Right lobe of liver (tissue), 6 donors: Measurements from ENCODE around the gene ACSL3. TPM values are rescaled to one million over a fixed set of nuclear protein-coding genes. Genes with fewer than 3 reads are reported as not detected.

Experiments used
- ATAC-seq, 4 donors: fragments of 200-7000 bp; cut with Tn5 transposase; one replicate each; pipeline ENCODE4 v1.9.1; 2020; ENCODE audit warnings: mild to moderate bottlenecking in 4 of 4, moderate library complexity in 4 of 4
- DNase-seq, 3 donors: peaks; one replicate each; pipeline ENCODE4 v3.0.0-alpha.2; 2020
- H3K27ac ChIP-seq, 3 donors: fragments of 200-600 bp; one replicate each; pipeline ENCODE4 v1.8.0; 2022
- H3K27me3 ChIP-seq, 2 donors: fragments of 200-600 bp; one replicate each; pipeline ENCODE4 v1.8.0; 2022
- H3K36me3 ChIP-seq, 4 donors: fragments of 200-600 bp; sonication (generic) in 1 of 4; one replicate each; pipeline versions ENCODE4 v1.5.1 to v1.8.0; 2017 to 2022; ENCODE audit warnings: control low read depth in 1 of 4
- H3K4me1 ChIP-seq, 4 donors: fragments of 200-600 bp; sonication (generic) in 1 of 4; one replicate each; pipeline versions ENCODE4 v1.5.1 to v1.8.0; 2017 to 2022; ENCODE audit warnings: control low read depth in 1 of 4
- H3K4me3 ChIP-seq, 3 donors: fragments of 200-600 bp; one replicate each; pipeline ENCODE4 v1.8.0; 2022
- H3K9me3 ChIP-seq, 4 donors: fragments of 200-600 bp; sonication (generic) in 1 of 4; one replicate each; pipeline versions ENCODE4 v1.5.1 to v1.8.0; 2017 to 2022; ENCODE audit warnings: control low read depth in 1 of 4
- CTCF ChIP-seq, 4 donors: fragments of 200-600 bp in 3 of 4; fragments of 450-650 bp in 1 of 4; IDR thresholded peaks; one replicate each; pipeline versions ENCODE4 v1.5.1 to v1.8.0; 2016 to 2022; ENCODE audit warnings: antibody characterized with exemption in 4 of 4, mild to moderate bottlenecking in 2 of 4
- POLR2A ChIP-seq: fragments of 450-650 bp; IDR thresholded peaks from one replicate; pipeline ENCODE4 v1.6.1; 2017; ENCODE audit warnings: antibody characterized with exemption, mild to moderate bottlenecking
- WGBS: methylation state at CpG from one replicate; pipeline ENCODE4 v1.1.6; 2018; ENCODE audit warnings: low coverage, low lambda C conversion rate; ENCODE audit not compliant: insufficient coverage; ENCODE audit errors: missing lambda C conversion rate; 5-methylcytosine and 5-hydroxymethylcytosine counted together
- intact Hi-C, 2 donors: fragments of 100-400 bp; cut with DNase I; formaldehyde crosslinking; loops; one replicate each; pipeline versions ENCODE4 v1.11.2 to v1.14.1; 2022
- total RNA-seq, 6 experiments: library from RNA; depleted of rRNA in 2 of 6; stranded (reverse); fragments of >200 nt in 2 of 6; fragmentation: NEBNext Ultra II Directional in 3 of 6; extraction: Animal tissue kit (Norgen Biotek cat#: 25700) in 3 of 6; gene quantifications; one replicate each; pipeline versions ENCODE4 v1.1.0 to v1.2.4, GENCODE V29; 2016 to 2023
- donor health status: DM: no; HTN: yes; CAD: no.
- donor health status: DM: no; HTN: no; CAD: no.
- donor health status: DM: no; HTN: no; CAD: no.
- donor health status: DM: no; HTN: yes; CAD: no.
- donor health status: DM: no; HTN: yes; CAD: no.

Gene ACSL3
- total RNA-seq, 6 experiments from 2014 or later = 31.1 to 73.0 (median 49.9) TPM

DNA sequence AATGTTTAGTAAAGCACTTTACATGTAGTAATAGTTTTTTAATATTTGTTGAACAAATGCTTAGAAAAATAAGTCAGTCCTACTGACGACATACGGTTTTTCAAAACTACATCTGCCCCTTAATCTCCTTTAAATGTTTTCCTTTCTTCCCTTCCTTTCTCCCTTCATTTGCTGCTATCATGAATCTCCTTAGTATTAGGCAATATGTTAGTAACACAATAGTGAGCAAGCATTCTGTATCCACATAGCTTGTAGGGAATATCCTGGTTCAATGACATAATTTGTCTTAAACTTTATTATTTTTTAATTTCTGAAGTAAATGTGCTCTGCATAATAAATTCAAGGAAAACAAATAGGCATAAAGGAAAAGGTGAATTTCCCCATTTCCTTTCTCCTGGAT lies 79.1 kb downstream of the ACSL3 start:
- DNase-seq (no peak), ATAC-seq (no peak)
- Histone ChIP-seq H3K4me3 (no peak overlapping the region), H3K9me3 (no peaks in the 10 kb centered on the region), H3K27ac (no peak overlapping the region), H3K27me3 (no peaks in the 10 kb centered on the region), H3K4me1 (no peaks in the 10 kb centered on the region), H3K36me3 (peaks cover 0 to 20% (median 0%) of the 10 kb centered on the region in 4 donors)
- no peak for TF ChIP-seq POLR2A
- TF ChIP-seq CTCF (IDR thresholded peaks at IDR 0.05) = no peak
- WGBS = 94% methylated on average over 2 of the region's 2 CpGs
- intact Hi-C loops = no loop called here

DNA sequence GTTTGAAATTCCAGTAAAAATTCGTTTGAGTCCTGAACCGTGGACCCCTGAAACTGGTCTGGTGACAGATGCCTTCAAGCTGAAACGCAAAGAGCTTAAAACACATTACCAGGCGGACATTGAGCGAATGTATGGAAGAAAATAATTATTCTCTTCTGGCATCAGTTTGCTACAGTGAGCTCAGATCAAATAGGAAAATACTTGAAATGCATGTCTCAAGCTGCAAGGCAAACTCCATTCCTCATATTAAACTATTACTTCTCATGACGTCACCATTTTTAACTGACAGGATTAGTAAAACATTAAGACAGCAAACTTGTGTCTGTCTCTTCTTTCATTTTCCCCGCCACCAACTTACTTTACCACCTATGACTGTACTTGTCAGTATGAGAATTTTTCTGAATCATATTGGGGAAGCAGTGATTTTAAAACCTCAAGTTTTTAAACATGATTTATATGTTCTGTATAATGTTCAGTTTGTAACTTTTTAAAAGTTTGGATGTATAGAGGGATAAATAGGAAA lies 80.7 kb downstream of the ACSL3 start:
- H3K36me3 ChIP-seq = peaks cover 0 to 15% (median 0%) of the 10 kb centered on the region in 4 donors
- DNase-seq = no peak
- H3K27ac ChIP-seq = no peak overlapping the region
- H3K4me1 ChIP-seq = no peaks in the 10 kb centered on the region
- TF ChIP-seq CTCF (IDR thresholded peaks at IDR 0.05) (no peak), POLR2A (no peak)
- ATAC-seq = no peak
- no peaks in the 10 kb centered on the region for H3K27me3 ChIP-seq
- WGBS = 87% methylated on average over 7 of the region's 7 CpGs
- no peak overlapping the region for H3K4me3 ChIP-seq
- intact Hi-C loops = no loop called here
- no peaks in the 10 kb centered on the region for H3K9me3 ChIP-seq

DNA sequence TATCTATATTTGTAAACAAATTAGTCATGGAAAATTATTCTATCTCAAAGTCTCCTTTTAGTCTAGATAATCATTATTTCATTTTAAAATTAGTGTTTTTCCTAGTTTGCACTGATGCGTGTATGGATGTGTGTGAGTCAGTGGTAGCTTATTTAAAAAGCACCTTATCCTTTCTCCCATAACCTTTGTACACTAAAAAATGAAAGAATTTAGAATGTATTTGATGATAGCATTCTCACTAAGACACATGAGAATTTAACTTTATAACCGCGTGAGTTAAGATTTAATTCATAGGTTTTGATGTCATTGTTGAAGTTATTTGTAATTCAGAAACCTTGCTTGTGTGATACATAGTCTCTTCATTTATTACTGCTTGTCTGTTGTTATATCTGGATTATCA lies 81.7 kb downstream of the ACSL3 start:
- ATAC-seq (no peak), DNase-seq (no peak)
- no peak overlapping the region for H3K4me3 ChIP-seq
- no peaks in the 10 kb centered on the region for H3K9me3 ChIP-seq
- no peak overlapping the region for H3K27ac ChIP-seq
- 90% methylated on average over 3 of the region's 3 CpGs for WGBS
- peaks cover 0 to 15% (median 0%) of the 10 kb centered on the region in 4 donors for H3K36me3 ChIP-seq
- intact Hi-C loops = no loop called here
- H3K27me3 ChIP-seq = no peaks in the 10 kb centered on the region
- TF ChIP-seq POLR2A = no peak
- no peak for TF ChIP-seq CTCF (IDR thresholded peaks at IDR 0.05)
- H3K4me1 ChIP-seq = no peaks in the 10 kb centered on the region

- DNase-seq (no peak), ATAC-seq (no peak)
- WGBS = 87% methylated on average over 1 of the region's 1 CpG
- Histone ChIP-seq H3K27ac (no peak overlapping the region), H3K4me3 (no peak overlapping the region), H3K9me3 (no peaks in the 10 kb centered on the region), H3K36me3 (peaks cover 0 to 15% (median 0%) of the 10 kb centered on the region in 4 donors), H3K27me3 (no peaks in the 10 kb centered on the region), H3K4me1 (no peaks in the 10 kb centered on the region)
- TF ChIP-seq POLR2A = no peak
- TF ChIP-seq CTCF (IDR thresholded peaks at IDR 0.05) = no peak
- intact Hi-C loops = no loop called here
These were observed 82.1 kb downstream of the ACSL3 start for GRCh38 chr2:222942977-222943376.

DNA sequence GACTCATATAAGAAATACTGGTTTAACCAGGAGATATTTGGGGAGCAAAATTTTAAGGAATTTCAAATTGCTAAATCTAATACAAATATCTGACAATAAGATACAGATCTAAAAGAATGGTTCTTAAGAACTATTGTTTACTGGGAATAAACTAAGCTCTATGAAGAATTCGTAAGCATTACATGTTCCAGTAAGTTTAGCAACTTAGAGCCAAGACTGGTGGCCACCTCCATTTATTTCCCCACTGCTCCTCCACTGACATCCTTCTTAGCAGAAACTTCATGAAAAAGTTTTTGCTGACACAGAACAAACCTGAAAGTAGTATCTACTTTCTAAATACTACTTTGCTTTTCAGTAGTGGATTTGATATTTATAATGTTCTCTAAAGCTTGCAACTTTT lies 83.0 kb downstream of the ACSL3 start:
- intact Hi-C loops = no loop called here
- no peak for ATAC-seq
- H3K9me3 ChIP-seq = no peaks in the 10 kb centered on the region
- H3K27ac ChIP-seq = no peak overlapping the region
- no peaks in the 10 kb centered on the region for H3K4me1 ChIP-seq
- no peak overlapping the region for H3K4me3 ChIP-seq
- no peak for DNase-seq
- TF ChIP-seq CTCF (IDR thresholded peaks at IDR 0.05) (no peak), POLR2A (no peak)
- H3K36me3 ChIP-seq = peaks cover 0 to 15% (median 0%) of the 10 kb centered on the region in 4 donors
- 36% methylated on average over 1 of the region's 1 CpG for WGBS
- H3K27me3 ChIP-seq = no peaks in the 10 kb centered on the region
